Activated CD4-positive, alpha-beta T cell treated with anti-CD3 and anti-CD28 coated beads, Interleukin-2, amount 50 U/mL, for 16 hours (primary cell): ENCODE results near the gene GTF2IRD1.
"Not testable (repeated sequence)": the region's sequence is repeated elsewhere in the genome, so short reads cannot be mapped to it uniquely, and the experiment has no call there.

Experiments
- DNase-seq: peaks from one replicate; pipeline ENCODE4 v3.0.0-alpha.2; 2020

GTF2IRD1 gene

DNA sequence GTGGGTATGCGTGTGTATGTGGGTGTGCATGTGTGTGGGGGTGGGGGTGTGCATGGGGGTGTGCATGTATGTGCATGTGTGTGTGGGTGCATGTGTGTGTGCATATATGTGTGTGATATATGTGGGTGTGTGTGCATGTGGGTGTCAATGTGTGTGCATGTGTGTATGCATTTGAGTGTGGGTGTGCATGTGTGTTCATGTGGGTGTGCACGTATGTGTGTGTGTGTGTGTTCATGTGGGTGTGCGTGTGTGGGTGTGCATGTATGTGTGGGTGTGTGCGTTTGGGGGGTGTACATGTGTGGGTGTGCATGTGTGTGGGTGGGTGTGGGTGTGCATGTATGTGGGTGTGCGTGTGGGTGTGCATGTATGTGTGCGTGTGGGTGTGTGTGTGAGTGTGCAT, 42.6 kb downstream of the GTF2IRD1 start:
- no peak for DNase-seq

DNA sequence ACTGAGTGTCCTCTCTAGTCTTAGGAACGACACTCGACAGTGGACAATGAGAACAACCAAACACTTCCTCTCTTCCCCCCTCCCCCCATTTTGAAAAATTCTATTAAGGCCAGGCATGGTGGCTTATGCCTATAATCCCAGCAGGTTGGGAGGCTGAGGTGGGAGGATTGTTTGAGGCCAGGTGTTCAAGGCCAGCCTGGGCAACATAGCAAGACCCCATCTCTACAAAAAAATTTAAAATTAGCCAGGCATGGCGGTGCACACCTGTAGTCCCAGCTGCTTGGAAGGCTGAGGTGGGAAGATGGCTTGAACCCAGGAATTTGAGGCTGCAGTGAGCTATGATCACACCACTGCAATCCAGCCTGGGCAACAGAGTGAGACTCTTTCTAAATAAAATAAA, 43.1 kb downstream of the GTF2IRD1 start:
- DNase-seq, result not testable (repeated sequence)

DNA sequence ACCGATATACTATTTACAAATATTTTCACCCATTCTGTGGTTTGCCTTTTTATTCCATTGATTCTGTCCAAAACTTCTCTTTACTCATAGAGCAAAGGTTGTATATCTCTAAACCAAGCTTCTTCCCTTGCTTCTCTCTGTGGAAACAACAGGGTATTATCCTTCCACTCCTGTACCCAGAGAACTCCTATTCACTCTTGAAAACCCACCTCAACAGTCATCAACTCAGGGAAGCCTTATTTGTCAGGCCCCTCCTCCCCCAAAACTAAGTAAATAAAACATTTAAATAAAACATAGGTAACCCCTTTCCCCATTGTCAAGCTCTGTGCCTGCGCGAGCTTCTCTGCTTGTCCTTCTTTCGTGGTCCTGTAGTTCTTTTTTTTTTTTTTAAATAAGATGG, 44.6 kb downstream of the GTF2IRD1 start:
- no peak for DNase-seq

DNA sequence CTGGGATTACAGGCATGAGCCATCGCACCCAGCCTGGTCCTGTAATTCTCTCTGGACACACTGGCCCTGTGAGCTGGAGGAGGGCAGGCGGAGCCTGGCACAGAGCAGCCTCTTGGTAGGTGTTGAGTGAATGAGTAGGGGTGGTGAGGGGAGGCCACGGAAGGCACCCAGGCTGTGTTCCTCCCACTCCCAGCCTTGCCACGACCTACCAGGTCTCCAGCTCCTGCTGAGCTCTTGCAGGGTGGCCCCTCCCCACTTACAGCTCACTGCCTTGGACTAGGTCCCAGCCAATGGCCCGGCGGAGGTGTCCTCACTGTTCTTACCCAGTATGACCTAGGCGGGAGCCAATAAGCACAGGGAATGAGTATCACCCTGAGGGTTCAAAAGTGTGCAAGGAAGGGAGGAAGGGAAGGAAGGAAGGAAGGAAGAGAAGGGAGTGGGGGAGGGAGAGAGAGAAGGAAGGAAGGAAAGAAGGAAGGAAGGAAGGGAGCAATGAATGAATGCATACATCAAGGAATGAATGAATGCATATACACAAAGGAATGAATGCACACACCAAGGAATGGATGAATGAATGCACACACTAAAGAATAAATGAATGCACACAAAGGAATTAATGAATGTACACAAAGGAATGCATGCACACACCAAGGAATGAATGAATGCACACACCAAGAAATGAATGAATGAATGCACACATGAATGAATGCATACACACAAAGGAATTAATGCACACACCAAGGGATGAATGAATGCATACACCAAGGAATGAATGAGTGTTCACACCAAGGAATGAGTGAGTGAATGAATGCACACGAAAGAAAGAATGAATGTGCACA, 45.5 kb downstream of the GTF2IRD1 start:
- no peak for DNase-seq

DNA sequence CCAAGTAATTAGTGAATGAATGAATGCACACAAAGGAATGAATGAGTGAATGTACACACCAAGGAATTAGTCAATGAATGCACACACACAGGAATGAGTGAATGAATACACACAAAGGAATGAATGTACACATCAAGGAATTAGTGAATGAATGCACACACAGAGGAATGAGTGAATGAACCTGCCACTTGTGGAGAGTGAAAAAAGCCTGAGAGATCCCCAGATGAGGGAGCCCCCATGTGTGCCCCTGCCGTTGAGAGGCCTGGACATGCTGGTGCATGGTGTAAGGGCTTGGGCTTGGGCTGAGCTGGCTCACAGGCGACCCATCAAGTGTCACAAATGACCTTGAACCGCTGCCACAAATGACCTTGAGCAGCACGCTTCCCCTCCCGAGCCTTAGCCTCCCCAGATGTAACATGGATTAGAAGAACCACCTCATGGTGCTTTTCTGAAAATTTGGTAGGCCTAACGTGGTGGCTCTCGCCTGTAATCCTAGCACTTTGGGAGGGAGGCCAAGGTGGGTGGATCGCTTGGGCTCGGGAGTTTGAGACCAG, 46.2 kb downstream of the GTF2IRD1 start:
- no peak for DNase-seq

DNA sequence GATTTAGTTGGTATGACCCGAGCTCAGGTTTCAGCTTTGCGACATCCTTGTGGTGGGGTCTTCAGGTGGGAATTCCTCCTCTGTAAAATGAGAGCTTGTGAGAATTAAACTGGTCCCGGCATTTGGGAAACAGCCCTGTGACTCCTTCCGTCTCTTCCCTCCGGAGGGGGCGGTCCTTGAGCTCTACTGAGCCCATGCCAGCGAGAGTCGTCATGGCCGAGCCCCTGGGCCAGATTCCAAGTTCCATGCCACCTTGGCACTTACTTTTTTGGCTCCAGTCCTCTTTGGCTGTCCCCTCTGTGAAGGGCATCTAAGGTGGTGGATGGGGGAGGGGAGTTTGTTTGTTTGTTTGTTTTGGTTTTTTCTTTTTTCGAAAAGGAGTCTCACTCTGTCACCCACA, 47.6 kb downstream of the GTF2IRD1 start:
- no peak for DNase-seq

DNA sequence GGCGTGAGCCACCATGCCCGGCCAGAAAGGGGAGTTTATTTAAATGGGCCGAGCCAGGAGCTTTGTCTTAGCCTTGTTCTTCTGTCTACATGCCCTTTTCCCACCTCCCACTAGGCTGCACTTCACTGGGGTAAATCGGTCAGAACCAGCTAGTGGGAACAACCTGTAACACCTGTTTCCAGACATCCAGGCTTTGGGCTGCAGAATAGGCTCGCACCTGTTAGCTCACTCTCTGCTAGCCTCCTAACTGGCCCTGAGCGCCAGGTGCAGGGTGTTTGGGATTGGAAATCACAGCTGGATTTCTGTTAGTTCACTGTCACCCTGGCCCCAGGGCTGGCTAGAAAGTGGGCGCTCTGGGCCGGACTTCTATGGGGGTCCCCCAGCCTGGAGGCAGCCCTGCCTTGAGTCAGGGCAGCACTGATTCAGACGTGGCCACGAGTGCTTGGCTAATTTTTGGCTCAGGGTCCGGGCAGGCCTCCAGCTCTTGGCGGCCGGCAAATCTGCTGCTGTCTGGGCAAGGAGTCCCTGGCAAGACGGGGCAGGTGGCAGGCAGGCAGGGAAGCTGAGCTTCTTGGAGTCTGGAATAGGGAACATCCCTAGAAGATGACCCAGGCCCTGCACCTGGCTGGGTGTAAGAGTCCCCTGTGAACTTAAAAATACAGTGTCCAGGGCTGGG, 48.6 kb downstream of the GTF2IRD1 start:
- DNase-seq, result no peak

DNA sequence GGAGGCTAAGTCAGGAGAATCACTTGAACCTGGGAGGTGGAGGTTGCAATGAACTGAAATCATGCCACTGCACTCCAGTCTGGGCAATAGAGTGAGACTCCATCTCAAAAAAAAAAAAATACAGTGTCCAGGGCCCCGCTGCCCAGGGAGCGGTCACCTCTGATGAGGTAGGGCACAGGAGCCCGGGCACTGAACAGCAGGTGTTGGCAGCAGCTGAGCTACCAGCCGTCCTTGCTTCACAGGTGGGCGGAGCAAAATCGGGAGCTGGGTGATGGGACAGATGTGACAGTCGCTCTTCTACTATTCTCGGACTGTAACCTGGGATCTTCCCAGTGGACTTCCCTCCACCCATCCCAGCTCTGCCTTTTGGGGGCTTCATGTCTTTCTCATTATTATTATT, 49.4 kb downstream of the GTF2IRD1 start:
- no peak for DNase-seq

DNA sequence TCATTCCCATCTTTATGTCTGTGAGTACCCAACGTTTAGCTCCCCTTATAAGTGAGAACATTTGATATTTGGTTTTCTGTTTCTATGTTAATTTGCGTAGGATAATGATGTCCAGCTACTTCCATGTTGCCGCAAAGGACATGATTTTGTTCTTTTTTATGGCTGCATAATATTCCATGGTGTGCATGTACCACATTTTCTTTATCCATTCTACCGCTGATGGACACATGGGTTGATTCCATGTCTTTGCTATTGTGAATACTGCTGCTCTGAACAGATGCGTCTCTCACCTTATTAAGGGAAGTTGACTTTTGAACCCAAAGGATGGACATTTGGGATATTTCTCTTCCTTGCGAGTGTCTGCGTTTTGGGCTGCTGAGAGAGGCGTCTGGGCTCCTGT, 50.2 kb downstream of the GTF2IRD1 start:
- no peak for DNase-seq

DNA sequence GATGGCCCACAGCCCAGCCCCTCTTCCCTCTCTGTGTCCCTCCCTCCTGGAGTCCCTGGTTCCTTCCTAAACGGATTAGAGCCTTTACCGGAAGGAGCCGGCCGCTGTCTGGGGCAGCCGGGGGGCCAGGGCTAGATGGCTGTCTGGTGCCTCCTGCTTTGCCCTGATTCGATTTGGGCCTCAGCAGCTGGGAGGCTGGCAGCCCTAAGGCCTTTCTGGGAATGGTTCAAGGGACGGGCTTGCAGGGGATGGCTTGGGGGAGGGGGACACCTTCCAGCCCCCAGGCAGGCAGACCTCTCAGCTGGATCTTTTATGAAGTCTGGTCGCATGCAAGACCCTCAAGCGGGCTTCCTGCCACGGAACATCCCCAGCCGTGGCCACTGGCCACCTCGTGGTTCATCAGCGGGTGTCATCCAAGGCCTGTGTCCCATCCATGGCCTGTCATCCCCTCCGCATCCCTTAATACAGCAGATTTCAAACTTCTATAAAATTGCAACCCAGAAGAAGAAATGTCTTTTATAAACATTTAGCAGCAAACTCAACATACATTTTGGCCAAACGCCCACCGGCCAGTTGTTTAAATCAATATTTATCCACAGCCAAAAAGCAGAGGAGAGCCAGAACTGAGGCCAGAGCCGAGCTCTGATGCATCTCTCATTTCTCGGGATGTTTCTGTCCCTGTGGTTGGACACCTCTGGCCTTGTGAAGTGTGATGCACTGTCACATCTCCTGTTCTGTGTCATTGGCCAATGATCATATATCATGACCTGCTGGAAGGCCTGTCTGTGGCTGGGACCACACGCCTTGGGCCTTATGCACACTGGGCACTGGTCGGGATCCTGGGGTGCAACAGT, 52.0 kb downstream of the GTF2IRD1 start:
- no peak for DNase-seq

DNA sequence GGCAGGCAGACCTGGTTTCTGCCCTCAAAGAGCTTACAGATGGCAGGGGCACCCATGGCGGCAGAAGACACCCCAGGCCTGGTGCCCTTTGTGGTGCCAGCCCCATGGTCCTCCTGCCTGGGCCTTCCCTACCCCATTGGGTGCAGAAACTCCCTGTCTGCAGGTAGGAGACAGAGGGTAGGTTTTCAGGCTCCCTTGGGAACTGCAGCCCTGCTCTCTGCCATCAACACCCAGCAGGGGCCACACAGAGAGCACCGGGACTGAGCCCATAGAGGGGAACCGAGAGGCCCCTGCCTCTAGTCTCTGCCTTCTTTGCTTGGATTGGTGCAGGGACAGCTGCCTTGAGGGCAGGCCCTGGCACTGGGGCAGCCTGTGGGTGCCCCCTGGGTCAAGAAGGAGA, 52.6 kb downstream of the GTF2IRD1 start:
- no peak for DNase-seq

DNA sequence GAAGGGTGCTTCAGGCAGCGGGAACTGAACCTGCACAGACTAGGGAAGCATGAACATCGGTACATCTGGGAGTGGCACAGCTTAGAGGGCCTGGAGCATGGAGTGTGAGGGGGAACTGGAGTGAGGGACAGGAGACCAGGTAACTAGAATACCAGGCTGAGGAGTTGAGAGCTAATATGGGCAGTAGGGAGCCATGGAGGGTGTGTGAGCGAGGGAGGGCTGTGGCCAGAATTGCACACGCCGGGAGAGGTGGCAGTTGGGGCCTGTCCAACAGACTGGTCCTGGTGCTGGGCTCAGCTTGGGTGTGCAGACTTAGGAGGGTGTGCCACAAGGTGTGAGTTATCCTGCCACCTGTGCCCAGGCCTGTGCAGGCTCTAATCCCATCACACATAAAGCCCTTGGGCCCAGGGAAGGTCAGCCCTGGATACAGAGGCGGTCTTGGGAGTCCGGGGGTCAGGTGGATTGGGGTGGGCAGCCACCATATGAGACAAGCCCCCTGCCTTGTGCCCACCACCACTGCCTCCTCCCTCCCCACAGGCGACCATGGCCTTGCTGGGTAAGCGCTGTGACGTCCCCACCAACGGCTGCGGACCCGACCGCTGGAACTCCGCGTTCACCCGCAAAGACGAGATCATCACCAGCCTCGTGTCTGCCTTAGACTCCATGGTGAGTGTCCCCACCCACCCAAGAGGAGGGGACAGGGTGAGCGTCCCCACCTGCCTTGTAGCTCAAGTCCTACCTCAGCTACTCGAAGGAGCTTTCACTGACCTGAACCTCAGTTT, 54.0 kb downstream of the GTF2IRD1 start:
- no peak for DNase-seq

DNA sequence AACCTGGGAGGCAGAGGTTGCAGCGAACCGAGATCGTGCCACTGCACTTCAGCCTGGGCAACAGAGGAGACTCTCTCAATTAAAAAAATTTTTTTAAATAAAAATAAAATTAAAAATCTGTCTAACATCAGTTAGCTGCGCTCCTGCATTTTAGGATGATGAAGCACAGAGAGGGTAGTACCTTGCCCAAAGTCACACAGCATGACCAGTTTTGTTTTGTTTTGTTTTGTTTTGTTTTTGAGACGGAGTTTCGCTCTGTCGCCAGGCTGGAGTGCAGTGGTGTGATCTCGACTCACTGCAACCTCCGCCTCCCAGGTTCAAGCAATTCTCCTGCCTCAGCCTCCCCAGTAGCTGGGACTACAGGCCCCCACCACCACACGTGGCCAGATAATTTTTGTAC, 55.7 kb downstream of the GTF2IRD1 start:
- DNase-seq, result not testable (repeated sequence)

DNA sequence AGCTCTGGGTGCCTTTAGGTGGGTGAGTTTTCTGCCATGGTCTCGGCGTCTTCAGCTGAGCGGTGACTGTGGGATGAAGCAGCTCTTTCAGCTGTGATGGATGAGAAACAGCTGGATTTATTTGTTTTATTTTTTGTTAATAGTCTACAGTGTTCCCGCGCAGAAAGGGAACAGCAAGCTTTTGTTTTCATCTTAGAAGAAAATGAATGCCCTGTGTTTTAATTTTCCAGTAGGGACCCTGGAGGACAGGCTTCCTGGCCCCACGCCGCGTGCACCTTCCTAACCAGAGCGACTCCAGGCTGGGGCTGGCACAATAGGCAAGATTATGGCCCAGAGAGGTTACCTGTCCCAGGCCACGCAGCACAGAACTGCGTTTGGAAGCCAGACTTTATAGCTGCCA, 57.6 kb downstream of the GTF2IRD1 start:
- DNase-seq, result no peak

DNA sequence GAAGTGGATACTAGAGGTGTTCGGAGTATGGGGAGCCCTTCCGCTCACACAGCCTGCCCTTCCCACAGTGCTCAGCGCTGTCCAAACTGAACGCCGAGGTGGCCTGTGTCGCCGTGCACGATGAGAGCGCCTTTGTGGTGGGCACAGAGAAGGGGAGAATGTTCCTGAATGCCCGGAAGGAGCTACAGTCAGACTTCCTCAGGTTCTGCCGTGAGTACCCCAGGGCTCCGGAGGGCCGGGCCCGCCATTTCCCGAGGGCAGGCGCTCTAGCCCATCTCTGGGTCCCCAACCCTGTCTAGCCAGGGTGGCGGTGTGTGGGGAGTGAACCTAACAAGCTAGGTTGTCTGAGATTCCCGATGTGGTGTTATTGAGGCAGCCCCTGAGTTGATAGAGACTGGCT, 59.1 kb downstream of the GTF2IRD1 start:
- DNase-seq, result no peak

DNA sequence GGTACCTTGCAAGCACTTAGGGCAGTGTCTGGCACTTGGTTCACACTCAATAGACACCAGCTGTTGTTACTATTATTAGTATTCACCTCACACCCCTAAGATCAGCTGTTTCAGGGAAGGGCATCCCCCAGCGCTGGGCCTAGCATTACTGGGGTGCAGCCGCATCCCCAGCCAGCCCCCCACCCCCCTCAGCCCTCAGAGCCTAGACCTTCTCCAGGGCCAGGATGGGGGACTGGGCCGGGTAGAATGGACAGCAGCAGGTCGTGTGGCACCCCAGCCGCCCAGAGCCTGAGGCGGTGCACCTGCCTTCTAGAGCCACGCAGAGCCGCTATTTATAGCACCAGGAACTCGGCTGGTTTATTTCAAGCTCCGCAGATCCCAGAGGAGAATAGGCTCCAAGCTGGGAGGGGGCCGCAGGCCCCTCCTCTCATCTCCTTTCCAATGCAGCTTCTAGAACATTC, 60.5 kb downstream of the GTF2IRD1 start:
- DNase-seq, result no peak

DNA sequence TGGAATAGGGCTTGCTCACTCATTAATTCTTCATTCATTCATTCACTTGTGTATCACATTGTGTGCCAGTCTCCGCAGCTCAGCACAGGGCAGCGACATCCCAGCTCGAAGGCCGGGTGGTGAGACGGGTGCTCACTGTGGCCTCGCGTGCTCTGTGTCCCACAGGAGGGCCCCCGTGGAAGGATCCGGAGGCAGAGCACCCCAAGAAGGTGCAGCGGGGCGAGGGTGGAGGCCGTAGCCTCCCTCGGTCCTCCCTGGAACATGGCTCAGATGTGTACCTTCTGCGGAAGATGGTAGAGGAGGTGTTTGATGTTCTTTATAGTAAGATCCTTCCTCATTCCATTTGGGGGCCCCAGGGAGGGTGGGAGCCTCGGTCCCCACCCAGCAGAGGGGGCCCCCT, 61.6 kb downstream of the GTF2IRD1 start:
- no peak for DNase-seq

DNA sequence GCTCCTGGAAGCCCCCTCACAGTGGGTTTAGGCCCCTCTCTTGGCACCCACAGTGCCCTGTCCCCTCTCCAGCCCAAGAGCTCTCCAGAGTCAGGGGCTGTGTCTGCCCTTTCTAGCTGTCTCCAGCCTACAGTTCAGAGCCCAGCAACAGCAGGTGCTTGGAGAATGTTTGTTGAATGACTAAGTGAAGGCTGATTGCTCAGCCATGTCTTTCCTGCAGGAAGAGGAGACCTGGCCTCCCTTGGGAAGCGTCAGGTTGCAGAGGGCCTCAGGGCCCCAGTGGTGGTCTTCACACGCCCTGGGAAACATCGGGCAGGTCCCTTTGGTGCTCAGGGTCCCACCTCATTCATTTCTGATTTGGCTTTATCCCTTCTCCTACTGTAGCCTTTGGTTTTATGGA, 62.5 kb downstream of the GTF2IRD1 start:
- no peak for DNase-seq

DNA sequence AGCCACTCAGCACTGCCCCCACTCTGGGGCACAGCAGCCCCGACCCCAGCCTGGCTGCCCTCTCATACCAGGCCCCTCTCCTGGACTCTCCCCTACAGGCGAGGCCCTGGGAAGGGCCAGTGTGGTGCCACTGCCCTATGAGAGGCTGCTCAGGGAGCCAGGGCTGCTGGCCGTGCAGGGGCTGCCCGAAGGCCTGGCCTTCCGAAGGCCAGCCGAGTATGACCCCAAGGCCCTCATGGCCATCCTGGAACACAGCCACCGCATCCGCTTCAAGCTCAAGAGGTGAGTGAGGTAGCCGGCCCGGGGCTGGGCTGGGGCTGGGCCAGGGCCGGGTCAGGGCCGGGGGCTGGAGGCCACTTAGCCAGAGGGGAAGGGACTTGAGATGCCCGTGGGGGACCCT, 64.3 kb downstream of the GTF2IRD1 start:
- DNase-seq, result no peak

DNA sequence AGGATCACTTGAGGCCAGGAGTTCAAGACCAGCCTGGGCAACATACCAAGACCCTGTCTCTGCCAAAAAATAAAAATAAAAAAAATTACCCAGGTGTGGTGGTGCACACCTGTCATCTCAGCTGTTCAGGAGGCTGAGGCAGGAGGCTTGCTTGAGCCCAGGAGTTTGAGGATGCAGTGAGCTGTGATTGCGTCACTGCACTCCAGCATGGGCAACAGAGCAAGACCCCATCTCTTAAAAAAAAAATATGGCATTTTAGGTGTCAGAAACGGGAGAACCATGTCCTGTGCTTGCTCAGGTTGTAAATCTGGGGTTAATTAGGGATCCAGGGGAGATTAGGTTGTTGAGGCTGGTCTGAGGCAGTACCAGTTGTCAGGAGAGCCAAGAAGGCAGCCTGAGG, 64.9 kb downstream of the GTF2IRD1 start:
- DNase-seq, result no peak

DNA sequence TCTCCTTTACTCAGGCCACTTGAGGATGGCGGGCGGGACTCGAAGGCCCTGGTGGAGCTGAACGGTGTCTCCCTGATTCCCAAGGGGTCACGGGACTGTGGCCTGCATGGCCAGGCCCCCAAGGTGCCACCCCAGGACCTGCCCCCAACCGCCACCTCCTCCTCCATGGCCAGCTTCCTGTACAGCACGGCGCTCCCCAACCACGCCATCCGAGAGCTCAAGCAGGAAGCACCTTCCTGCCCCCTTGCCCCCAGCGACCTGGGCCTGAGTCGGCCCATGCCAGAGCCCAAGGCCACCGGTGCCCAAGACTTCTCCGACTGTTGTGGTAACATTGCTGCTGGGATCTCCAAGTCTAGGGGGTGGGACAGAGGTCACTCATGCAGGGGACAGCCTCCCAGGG, 65.7 kb downstream of the GTF2IRD1 start:
- no peak for DNase-seq

DNA sequence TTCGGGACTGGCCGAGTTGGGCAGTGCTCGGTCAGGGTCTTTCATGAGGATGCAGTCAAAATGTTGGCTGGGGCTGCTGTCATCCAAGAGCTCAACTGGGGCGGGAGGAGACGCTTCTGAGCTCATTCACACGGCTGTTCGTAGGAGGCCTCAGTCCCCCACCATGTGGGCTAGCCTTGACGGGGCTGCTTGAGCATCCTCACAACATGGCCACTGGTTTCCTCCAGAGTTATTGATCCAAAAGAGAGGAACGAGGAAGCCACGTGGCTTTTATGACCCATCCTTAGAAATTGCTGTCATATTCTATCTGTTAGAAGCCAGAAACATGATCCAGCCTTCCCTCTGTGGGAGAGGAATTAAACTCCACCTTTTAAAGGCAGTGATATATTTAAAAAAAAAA, 68.1 kb downstream of the GTF2IRD1 start:
- DNase-seq, result no peak
